ENCODE data around the gene LZIC.
"Not testable (repeated sequence)": the region's sequence is repeated elsewhere in the genome, so short reads cannot be mapped to it uniquely, and the experiment has no call there.

Gene LZIC

GRCh38 chr1:9942939-9943788, at the start of gene LZIC, which contains the start of gene NMNAT1:
LZIC (minus strand) TSS chr1:9943391; CDS start chr1:9936619, 6,772 bp downstream.
NMNAT1 (plus strand) TSS chr1:9943475; CDS start chr1:9972074, 28,599 bp downstream.
- peak; percentile 93 for DNase-seq (ENCODE audit: low spot score)

GRCh38 chr1:9992910-9993309, 49.7 kb upstream of the LZIC start:
- no peak for DNase-seq (ENCODE audit: low spot score)

GRCh38 chr1:9990944-9991343, 47.8 kb upstream of the LZIC start:
- DNase-seq (ENCODE audit: low spot score), result no peak

GRCh38 chr1:9989773-9990172, 46.6 kb upstream of the LZIC start:
- no peak for DNase-seq (ENCODE audit: low spot score)

GRCh38 chr1:9985001-9985400, 41.8 kb upstream of the LZIC start:
- DNase-seq (ENCODE audit: low spot score), result no peak

GRCh38 chr1:9984253-9984652, 41.1 kb upstream of the LZIC start:
- peak; percentile 40 for DNase-seq (ENCODE audit: low spot score)

GRCh38 chr1:9960706-9961562, 17.7 kb upstream of the LZIC start:
- no peak for DNase-seq (ENCODE audit: low spot score)

- no peak for DNase-seq (ENCODE audit: low spot score)
Measured at GRCh38 chr1:9960011-9960410, 16.8 kb upstream of the LZIC start.

- DNase-seq (ENCODE audit: low spot score), result no peak
Measured at GRCh38 chr1:9957726-9958125, 14.5 kb upstream of the LZIC start.

GRCh38 chr1:9946315-9946714, 3.1 kb upstream of the LZIC start:
- DNase-seq (ENCODE audit: low spot score), result no peak

- no peak for DNase-seq (ENCODE audit: low spot score)
Measured at GRCh38 chr1:9942399-9942938, 722 bp downstream of the LZIC start.

- peak; percentile 87 for DNase-seq (ENCODE audit: low spot score)
Measured at GRCh38 chr1:9929431-9930385, 13.5 kb downstream of the LZIC start.

GRCh38 chr1:9927259-9927658, 15.9 kb downstream of the LZIC start:
- no peak for DNase-seq (ENCODE audit: low spot score)

- DNase-seq (ENCODE audit: low spot score), result no peak
Measured at GRCh38 chr1:9922342-9922741, 20.8 kb downstream of the LZIC start.

- DNase-seq (ENCODE audit: low spot score), result no peak
Measured at GRCh38 chr1:9920606-9921005, 22.6 kb downstream of the LZIC start.

- no peak for DNase-seq (ENCODE audit: low spot score)
Measured at GRCh38 chr1:9917901-9918300, 25.3 kb downstream of the LZIC start.

GRCh38 chr1:9917495-9917894, 25.7 kb downstream of the LZIC start:
- not testable (repeated sequence) for DNase-seq (ENCODE audit: low spot score)

GRCh38 chr1:9916452-9916851, 26.7 kb downstream of the LZIC start:
- DNase-seq (ENCODE audit: low spot score), result no peak

GRCh38 chr1:9914610-9914937, 28.6 kb downstream of the LZIC start:
- no peak for DNase-seq (ENCODE audit: low spot score)

- DNase-seq (ENCODE audit: low spot score), result no peak
Measured at GRCh38 chr1:9912264-9912936, 30.8 kb downstream of the LZIC start.

Measured in putamen (tissue), 1 donor.